Measurements from ENCODE around the gene C8G.

- no peak for TF ChIP-seq POLR2A (IDR thresholded peaks at IDR 0.05; ENCODE audit: low read length)
- TF ChIP-seq GATA1 (IDR thresholded peaks at IDR 0.05; ENCODE audit: low read depth, low read length), result no peak
Measured at GRCh38 chr9:136915632-136916329, 29.3 kb upstream of the C8G start.

Data from erythroblast (primary cell).